B cell (primary cell): Measurements from ENCODE around the gene PHLDB1.

ENCODE experiments used
- EZH2 ChIP-seq: IDR thresholded peaks from 2 replicates; pipeline ENCODE4 v1.6.1; 2012; ENCODE audit warnings: borderline replicate concordance, low read depth, mild to moderate bottlenecking, moderate library complexity, low read length; ENCODE audit not compliant: insufficient read depth, poor library complexity, severe bottlenecking
- TF ChIP-seq, protein P1 (sequence below): fragments of 200-600 bp; IDR thresholded peaks from one replicate; pipeline ENCODE4 v1.8.0; 2022; ENCODE audit warnings: antibody characterized with exemption, mild to moderate bottlenecking

- TF ChIP-seq, protein P1, sequence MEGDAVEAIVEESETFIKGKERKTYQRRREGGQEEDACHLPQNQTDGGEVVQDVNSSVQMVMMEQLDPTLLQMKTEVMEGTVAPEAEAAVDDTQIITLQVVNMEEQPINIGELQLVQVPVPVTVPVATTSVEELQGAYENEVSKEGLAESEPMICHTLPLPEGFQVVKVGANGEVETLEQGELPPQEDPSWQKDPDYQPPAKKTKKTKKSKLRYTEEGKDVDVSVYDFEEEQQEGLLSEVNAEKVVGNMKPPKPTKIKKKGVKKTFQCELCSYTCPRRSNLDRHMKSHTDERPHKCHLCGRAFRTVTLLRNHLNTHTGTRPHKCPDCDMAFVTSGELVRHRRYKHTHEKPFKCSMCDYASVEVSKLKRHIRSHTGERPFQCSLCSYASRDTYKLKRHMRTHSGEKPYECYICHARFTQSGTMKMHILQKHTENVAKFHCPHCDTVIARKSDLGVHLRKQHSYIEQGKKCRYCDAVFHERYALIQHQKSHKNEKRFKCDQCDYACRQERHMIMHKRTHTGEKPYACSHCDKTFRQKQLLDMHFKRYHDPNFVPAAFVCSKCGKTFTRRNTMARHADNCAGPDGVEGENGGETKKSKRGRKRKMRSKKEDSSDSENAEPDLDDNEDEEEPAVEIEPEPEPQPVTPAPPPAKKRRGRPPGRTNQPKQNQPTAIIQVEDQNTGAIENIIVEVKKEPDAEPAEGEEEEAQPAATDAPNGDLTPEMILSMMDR = no peak
- TF ChIP-seq EZH2 = no peak
Measured at GRCh38 chr11:118706546-118706825, 99.1 kb downstream of the PHLDB1 start.
